ENCODE data around the gene PKHD1.

The PKHD1 gene

DNA sequence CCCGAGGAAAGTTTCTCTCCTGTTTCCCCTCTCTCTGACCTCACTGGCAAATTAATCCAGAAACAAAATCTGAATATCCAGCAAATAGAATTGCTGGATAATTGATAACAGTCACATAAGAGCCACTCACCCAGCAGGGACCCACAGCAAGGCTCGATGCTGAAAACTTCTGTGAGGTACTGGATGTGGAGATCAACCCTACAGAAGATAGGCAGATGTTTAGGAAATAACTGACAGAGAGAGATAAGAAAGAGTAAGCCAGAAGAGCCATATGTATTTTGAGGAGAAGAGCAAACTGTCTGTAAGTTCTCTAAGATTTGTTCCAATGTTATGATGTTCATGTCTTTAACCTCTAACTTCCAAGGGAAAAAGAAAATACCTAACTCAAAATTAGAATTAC is 59.7 kb downstream of the PKHD1 start:
- no peaks in the 10 kb centered on the region for H3K27me3 ChIP-seq (ENCODE audit: insufficient read depth, poor library complexity, severe bottlenecking)
- no peak for DNase-seq (ENCODE audit: low read depth in 1 of 2, low spot score in 1 of 2)
- TF ChIP-seq POLR2AphosphoS5 (IDR thresholded peaks at IDR 0.05; ENCODE audit: low read depth): no peak
- no peak for TF ChIP-seq SPI1 (IDR thresholded peaks at IDR 0.05; ENCODE audit: borderline replicate concordance, low read depth)
- TF ChIP-seq, protein P1, sequence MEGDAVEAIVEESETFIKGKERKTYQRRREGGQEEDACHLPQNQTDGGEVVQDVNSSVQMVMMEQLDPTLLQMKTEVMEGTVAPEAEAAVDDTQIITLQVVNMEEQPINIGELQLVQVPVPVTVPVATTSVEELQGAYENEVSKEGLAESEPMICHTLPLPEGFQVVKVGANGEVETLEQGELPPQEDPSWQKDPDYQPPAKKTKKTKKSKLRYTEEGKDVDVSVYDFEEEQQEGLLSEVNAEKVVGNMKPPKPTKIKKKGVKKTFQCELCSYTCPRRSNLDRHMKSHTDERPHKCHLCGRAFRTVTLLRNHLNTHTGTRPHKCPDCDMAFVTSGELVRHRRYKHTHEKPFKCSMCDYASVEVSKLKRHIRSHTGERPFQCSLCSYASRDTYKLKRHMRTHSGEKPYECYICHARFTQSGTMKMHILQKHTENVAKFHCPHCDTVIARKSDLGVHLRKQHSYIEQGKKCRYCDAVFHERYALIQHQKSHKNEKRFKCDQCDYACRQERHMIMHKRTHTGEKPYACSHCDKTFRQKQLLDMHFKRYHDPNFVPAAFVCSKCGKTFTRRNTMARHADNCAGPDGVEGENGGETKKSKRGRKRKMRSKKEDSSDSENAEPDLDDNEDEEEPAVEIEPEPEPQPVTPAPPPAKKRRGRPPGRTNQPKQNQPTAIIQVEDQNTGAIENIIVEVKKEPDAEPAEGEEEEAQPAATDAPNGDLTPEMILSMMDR (IDR thresholded peaks at IDR 0.05; ENCODE audit: insufficient read depth, low read length): no peak
- TF ChIP-seq GABPA (IDR thresholded peaks at IDR 0.05; ENCODE audit: low read depth): no peak
- TF ChIP-seq, protein P2, sequence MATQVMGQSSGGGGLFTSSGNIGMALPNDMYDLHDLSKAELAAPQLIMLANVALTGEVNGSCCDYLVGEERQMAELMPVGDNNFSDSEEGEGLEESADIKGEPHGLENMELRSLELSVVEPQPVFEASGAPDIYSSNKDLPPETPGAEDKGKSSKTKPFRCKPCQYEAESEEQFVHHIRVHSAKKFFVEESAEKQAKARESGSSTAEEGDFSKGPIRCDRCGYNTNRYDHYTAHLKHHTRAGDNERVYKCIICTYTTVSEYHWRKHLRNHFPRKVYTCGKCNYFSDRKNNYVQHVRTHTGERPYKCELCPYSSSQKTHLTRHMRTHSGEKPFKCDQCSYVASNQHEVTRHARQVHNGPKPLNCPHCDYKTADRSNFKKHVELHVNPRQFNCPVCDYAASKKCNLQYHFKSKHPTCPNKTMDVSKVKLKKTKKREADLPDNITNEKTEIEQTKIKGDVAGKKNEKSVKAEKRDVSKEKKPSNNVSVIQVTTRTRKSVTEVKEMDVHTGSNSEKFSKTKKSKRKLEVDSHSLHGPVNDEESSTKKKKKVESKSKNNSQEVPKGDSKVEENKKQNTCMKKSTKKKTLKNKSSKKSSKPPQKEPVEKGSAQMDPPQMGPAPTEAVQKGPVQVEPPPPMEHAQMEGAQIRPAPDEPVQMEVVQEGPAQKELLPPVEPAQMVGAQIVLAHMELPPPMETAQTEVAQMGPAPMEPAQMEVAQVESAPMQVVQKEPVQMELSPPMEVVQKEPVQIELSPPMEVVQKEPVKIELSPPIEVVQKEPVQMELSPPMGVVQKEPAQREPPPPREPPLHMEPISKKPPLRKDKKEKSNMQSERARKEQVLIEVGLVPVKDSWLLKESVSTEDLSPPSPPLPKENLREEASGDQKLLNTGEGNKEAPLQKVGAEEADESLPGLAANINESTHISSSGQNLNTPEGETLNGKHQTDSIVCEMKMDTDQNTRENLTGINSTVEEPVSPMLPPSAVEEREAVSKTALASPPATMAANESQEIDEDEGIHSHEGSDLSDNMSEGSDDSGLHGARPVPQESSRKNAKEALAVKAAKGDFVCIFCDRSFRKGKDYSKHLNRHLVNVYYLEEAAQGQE (IDR thresholded peaks at IDR 0.05; ENCODE audit: insufficient replicate concordance, low read depth): no peak
- no peak overlapping the region for H3K4me3 ChIP-seq (replicated peaks; ENCODE audit: insufficient read depth, low read length)
- H3K27ac ChIP-seq (replicated peaks): no peak overlapping the region

DNA sequence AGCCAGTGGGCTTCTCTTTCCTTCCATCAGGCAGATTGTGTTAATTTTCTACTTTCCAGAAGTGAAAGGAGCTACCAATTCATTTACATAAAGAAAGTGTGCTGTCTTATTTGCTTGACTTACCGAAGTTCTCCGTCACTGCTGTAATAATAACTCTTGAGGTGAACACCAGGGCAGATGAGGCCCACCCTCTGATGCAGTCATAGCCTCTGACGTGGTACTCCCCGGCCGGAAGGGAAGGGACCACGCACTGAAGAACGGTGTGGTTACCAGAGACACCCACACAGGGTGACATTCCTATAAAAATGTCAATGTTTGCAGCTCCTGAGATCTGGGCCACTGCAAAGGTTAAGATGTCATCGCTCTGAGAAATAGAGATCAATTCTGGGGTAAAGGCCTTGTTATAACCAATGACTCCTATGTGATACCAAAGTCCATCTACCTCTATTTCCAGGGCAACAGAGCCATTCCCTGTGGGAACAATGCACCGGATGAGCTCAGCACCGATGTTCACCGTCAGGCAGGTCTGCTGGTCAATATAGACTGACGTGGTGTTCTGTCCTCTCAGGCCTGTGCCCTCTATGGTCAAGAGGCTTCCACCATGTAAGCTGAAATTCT is 62.9 kb downstream of the PKHD1 start:
- no peak for DNase-seq (ENCODE audit: low read depth in 1 of 2, low spot score in 1 of 2)
- TF ChIP-seq SPI1 (IDR thresholded peaks at IDR 0.05; ENCODE audit: borderline replicate concordance, low read depth): no peak
- TF ChIP-seq GABPA (IDR thresholded peaks at IDR 0.05; ENCODE audit: low read depth): no peak
- no peak for TF ChIP-seq POLR2AphosphoS5 (IDR thresholded peaks at IDR 0.05; ENCODE audit: low read depth)
- TF ChIP-seq, protein P1 (IDR thresholded peaks at IDR 0.05; ENCODE audit: insufficient read depth, low read length): no peak
- TF ChIP-seq, protein P2 (IDR thresholded peaks at IDR 0.05; ENCODE audit: insufficient replicate concordance, low read depth): no peak
- H3K4me3 ChIP-seq (replicated peaks; ENCODE audit: insufficient read depth, low read length): no peak overlapping the region
- H3K27ac ChIP-seq (replicated peaks): no peak overlapping the region
- no peaks in the 10 kb centered on the region for H3K27me3 ChIP-seq (ENCODE audit: insufficient read depth, poor library complexity, severe bottlenecking)

DNA sequence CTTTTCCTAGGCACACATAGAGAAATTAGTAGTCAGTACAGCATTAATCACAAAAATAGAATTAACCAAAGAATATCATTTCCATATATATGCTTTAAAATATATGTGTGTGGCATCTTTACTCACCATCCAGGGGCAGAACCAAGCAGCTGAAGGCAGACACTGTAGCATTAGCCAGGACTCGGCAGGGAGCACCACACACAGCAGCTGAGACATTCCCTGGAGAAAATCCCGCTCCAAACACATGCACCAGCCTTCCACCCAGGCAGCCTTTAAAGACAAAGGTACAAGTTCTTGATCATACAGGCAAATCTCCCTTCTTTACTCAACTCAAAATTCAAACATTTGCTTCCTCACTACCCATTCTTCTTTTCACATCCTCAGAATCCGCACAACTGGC is 64.7 kb downstream of the PKHD1 start:
- Histone ChIP-seq H3K4me3 (replicated peaks; ENCODE audit: insufficient read depth, low read length) (no peak overlapping the region), H3K27me3 (ENCODE audit: insufficient read depth, poor library complexity, severe bottlenecking) (peaks cover 4% of the 10 kb centered on the region), H3K27ac (replicated peaks) (no peak overlapping the region)
- no peak for DNase-seq (ENCODE audit: low read depth in 1 of 2, low spot score in 1 of 2)
- TF ChIP-seq GABPA (IDR thresholded peaks at IDR 0.05; ENCODE audit: low read depth) (no peak), POLR2AphosphoS5 (IDR thresholded peaks at IDR 0.05; ENCODE audit: low read depth) (no peak), SPI1 (IDR thresholded peaks at IDR 0.05; ENCODE audit: borderline replicate concordance, low read depth) (no peak)
- TF ChIP-seq, protein P2 (IDR thresholded peaks at IDR 0.05; ENCODE audit: insufficient replicate concordance, low read depth): no peak
- TF ChIP-seq, protein P1 (IDR thresholded peaks at IDR 0.05; ENCODE audit: insufficient read depth, low read length): no peak

Measured in HL-60 (cell line).